H9 (cell line): Measurements from ENCODE around the gene CEP44. TPM values are rescaled to one million over a fixed set of nuclear protein-coding genes. Genes with fewer than 3 reads are reported as not detected.

Experiments
- DNase-seq: peaks from one replicate; pipeline ENCODE4 v3.0.0-alpha.2; 2017
- H2AFZ ChIP-seq: one replicate; pipeline ENCODE4 v1.6.1; 2013; ENCODE audit warnings: mild to moderate bottlenecking, low read length, control low read depth, moderate library complexity
- H2AK5ac ChIP-seq: 2 replicates; pipeline ENCODE4 v1.6.1; 2013; ENCODE audit warnings: low read length, control low read depth, mixed read lengths; ENCODE audit not compliant: insufficient read length
- H2BK120ac ChIP-seq: one replicate; pipeline ENCODE4 v1.6.1; 2013; ENCODE audit warnings: low read depth, mild to moderate bottlenecking, low read length, control low read depth, inconsistent platforms; ENCODE audit not compliant: poor library complexity, severe bottlenecking
- H2BK12ac ChIP-seq: 2 replicates; pipeline ENCODE4 v1.6.1; 2013; ENCODE audit warnings: low read length, control low read depth, mixed read lengths, low read depth; ENCODE audit not compliant: insufficient read length
- H2BK15ac ChIP-seq: 2 replicates; pipeline ENCODE4 v1.6.1; 2013; ENCODE audit warnings: low read depth, low read length, control low read depth
- H2BK20ac ChIP-seq: one replicate; pipeline ENCODE4 v1.6.1; 2013; ENCODE audit warnings: low read depth, mild to moderate bottlenecking, low read length, control low read depth, inconsistent platforms; ENCODE audit not compliant: poor library complexity, severe bottlenecking
- H2BK5ac ChIP-seq: 2 replicates; pipeline ENCODE4 v1.6.1; 2013; ENCODE audit warnings: low read length, control low read depth, mixed read lengths; ENCODE audit not compliant: insufficient read length
- H3K14ac ChIP-seq: 2 replicates; pipeline ENCODE4 v1.6.1; 2013; ENCODE audit warnings: low read length, control low read depth; ENCODE audit not compliant: insufficient read depth
- H3K18ac ChIP-seq: 2 replicates; pipeline ENCODE4 v1.6.1; 2013; ENCODE audit warnings: low read depth, mild to moderate bottlenecking, mixed read lengths, low read length, control low read depth; ENCODE audit not compliant: insufficient read length
- H3K23ac ChIP-seq: 2 replicates; pipeline ENCODE4 v1.6.1; 2013; ENCODE audit warnings: low read length, control low read depth, mixed read lengths, low read depth; ENCODE audit not compliant: insufficient read length
- H3K23me2 ChIP-seq: 2 replicates; pipeline ENCODE4 v1.6.1; 2013; ENCODE audit warnings: low read depth, mild to moderate bottlenecking, mixed read lengths, low read length, control low read depth; ENCODE audit not compliant: insufficient read length, poor library complexity, severe bottlenecking
- H3K27ac ChIP-seq: 2 replicates; pipeline ENCODE4 v1.5.1; 2013; ENCODE audit warnings: low read length, control low read depth, mixed read lengths, low read depth; ENCODE audit not compliant: insufficient read length
- H3K27me3 ChIP-seq: 2 replicates; pipeline ENCODE4 v1.6.1; 2013; ENCODE audit warnings: low read length, control low read depth, inconsistent platforms; ENCODE audit not compliant: insufficient read depth
- H3K4ac ChIP-seq: 2 replicates; pipeline ENCODE4 v1.6.1; 2013; ENCODE audit warnings: low read depth, mild to moderate bottlenecking, control low read depth, inconsistent platforms, low read length, moderate library complexity
- H3K4me1 ChIP-seq: 2 replicates; pipeline ENCODE4 v1.6.1; 2013; ENCODE audit warnings: low read length, control low read depth, inconsistent platforms; ENCODE audit not compliant: insufficient read depth
- H3K4me2 ChIP-seq: 2 replicates; pipeline ENCODE4 v1.6.1; 2013; ENCODE audit warnings: low read length, control low read depth, mixed read lengths; ENCODE audit not compliant: insufficient read length, insufficient read depth
- H3K56ac ChIP-seq: 2 replicates; pipeline ENCODE4 v1.6.1; 2013; ENCODE audit warnings: low read depth, mild to moderate bottlenecking, mixed read lengths, low read length, control low read depth; ENCODE audit not compliant: insufficient read length
- H3K79me1 ChIP-seq: 2 replicates; pipeline ENCODE4 v1.6.1; 2013; ENCODE audit warnings: low read depth, mild to moderate bottlenecking, moderate library complexity, low read length, control low read depth, inconsistent platforms; ENCODE audit not compliant: insufficient read depth, poor library complexity, severe bottlenecking
- H3K79me2 ChIP-seq: 2 replicates; pipeline ENCODE4 v1.6.1; 2013; ENCODE audit warnings: low read length, control low read depth, inconsistent platforms; ENCODE audit not compliant: insufficient read depth
- H3K9ac ChIP-seq: 2 replicates; pipeline ENCODE4 v1.6.1; 2013; ENCODE audit warnings: low read length, control low read depth, mixed read lengths; ENCODE audit not compliant: insufficient read length; ENCODE audit errors: extremely low read depth
- H3K9me3 ChIP-seq: one replicate; pipeline ENCODE4 v1.6.1; 2013; ENCODE audit warnings: low read depth, low read length, inconsistent platforms; ENCODE audit not compliant: control insufficient read depth
- H3T11ph ChIP-seq: one replicate; pipeline ENCODE4 v1.6.1; 2013; ENCODE audit warnings: mild to moderate bottlenecking, low read length, control low read depth, inconsistent platforms
- H4K20me1 ChIP-seq: one replicate; pipeline ENCODE4 v1.6.1; 2013; ENCODE audit not compliant: control insufficient read depth, insufficient read length, insufficient read depth
- H4K5ac ChIP-seq: 2 replicates; pipeline ENCODE4 v1.6.1; 2013; ENCODE audit warnings: low read depth, mild to moderate bottlenecking, mixed read lengths, low read length, control low read depth; ENCODE audit not compliant: insufficient read length
- H4K8ac ChIP-seq: replicated peaks from 2 replicates; pipeline ENCODE4 v1.6.1; 2013; ENCODE audit warnings: low read length, control low read depth, mixed read lengths, low read depth; ENCODE audit not compliant: insufficient read length
- H4K91ac ChIP-seq: 2 replicates; pipeline ENCODE4 v1.6.1; 2013; ENCODE audit warnings: low read depth, mild to moderate bottlenecking, moderate library complexity, mixed read lengths, low read length, control low read depth; ENCODE audit not compliant: insufficient read length
- H3K27ac Mint-ChIP-seq, 3 experiments: 2 replicates in 2 of 3; 3 replicates in 1 of 3; pipeline ENCODE4 v1.8.0; 2020 to 2021; ENCODE audit warnings: mixed read lengths in 3 of 3, mild to moderate bottlenecking in 1 of 3, moderate library complexity in 1 of 3
- H3K27me3 Mint-ChIP-seq: 2 replicates; pipeline ENCODE4 v1.8.0; 2021; ENCODE audit warnings: low read depth, mild to moderate bottlenecking, moderate library complexity, mixed read lengths
- H3K36me3 Mint-ChIP-seq, 3 experiments: 2 replicates in 2 of 3; 3 replicates in 1 of 3; pipeline ENCODE4 v1.8.0; 2020 to 2021; ENCODE audit warnings: low read depth in 3 of 3, mixed read lengths in 3 of 3; ENCODE audit not compliant: insufficient read depth in 1 of 3
- H3K4me1 Mint-ChIP-seq, 2 experiments: 2 replicates each; pipeline ENCODE4 v1.8.0; 2020; ENCODE audit warnings: mixed read lengths in 2 of 2
- H3K4me3 Mint-ChIP-seq, 2 experiments: 2 replicates in 1 of 2; 3 replicates in 1 of 2; pipeline ENCODE4 v1.8.0; 2020 to 2021; ENCODE audit warnings: mild to moderate bottlenecking in 2 of 2, mixed read lengths in 2 of 2, moderate library complexity in 1 of 2
- H3K9me3 Mint-ChIP-seq, 2 experiments: 2 replicates in 1 of 2; 3 replicates in 1 of 2; pipeline ENCODE4 v1.8.0; 2020; ENCODE audit warnings: mild to moderate bottlenecking in 2 of 2, mixed read lengths in 2 of 2, moderate library complexity in 1 of 2
- WGBS: extraction: QIAGEN DNeasy Blood & Tissue Kit; methylation state at CpG from one replicate; pipeline ENCODE4 v1.1.7; 2013; ENCODE audit warnings: missing lambda C conversion rate, low lambda C conversion rate, mixed read lengths; ENCODE audit not compliant: insufficient read length; ENCODE audit errors: extremely low coverage; 5-methylcytosine and 5-hydroxymethylcytosine counted together
- total RNA-seq: library from RNA; stranded (reverse); gene quantifications from 2 replicates; pipeline ENCODE4 v1.2.1, GENCODE V29; 2021
- TF ChIP-seq, protein P1 (sequence below): fragments of 200-600 bp; sonication (generic); conservative IDR thresholded peaks from 3 replicates; pipeline ENCODE4 v1.8.0; 2021; ENCODE audit warnings: antibody characterized with exemption, mild to moderate bottlenecking

Gene CEP44
- total RNA-seq, 1 experiment from 2014 or later: 16.5 TPM

DNA sequence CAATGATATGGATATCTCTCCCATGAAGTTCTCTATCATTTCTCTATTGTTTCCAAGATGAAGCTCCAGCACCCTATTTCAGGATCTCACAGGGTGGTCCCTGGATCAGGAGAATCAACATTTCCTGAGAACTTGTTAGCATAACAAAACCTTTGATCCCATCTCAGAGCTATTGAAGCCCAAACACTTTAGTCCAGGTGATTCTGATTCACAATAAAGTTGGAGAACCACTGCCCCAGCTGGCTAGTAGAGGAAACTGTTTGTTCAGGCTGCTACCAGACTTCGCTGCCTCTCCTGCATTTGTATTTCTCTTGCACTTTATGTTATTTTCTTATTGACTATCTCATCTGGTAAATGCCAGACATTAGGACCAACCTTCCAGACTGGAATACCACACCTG is 65.4 kb downstream of the CEP44 start:
- no CpG with 5 or more reads among the region's 1 CpG for WGBS

More for the DNA sequence above, 65.4 kb downstream of the CEP44 start:
- no peak overlapping the region for H3K23ac ChIP-seq
- H4K20me1 ChIP-seq: no peaks in the 10 kb centered on the region
- H3K79me2 ChIP-seq: no peaks in the 10 kb centered on the region
- no peaks in the 10 kb centered on the region; the same call in 1 of the 2 replicates for H3K27me3 Mint-ChIP-seq
- H3K4me3 Mint-ChIP-seq: no peak overlapping the region
- H2BK120ac ChIP-seq: no peak overlapping the region
- H3K9me3 Mint-ChIP-seq: peaks cover 13% of the 10 kb centered on the region in 2 experiments
- H3K23me2 ChIP-seq: no peaks in the 10 kb centered on the region
- H3K79me1 ChIP-seq: no peaks in the 10 kb centered on the region
- no peak overlapping the region for H3K18ac ChIP-seq
- no peak overlapping the region for H3K56ac ChIP-seq
- no peak overlapping the region for H3K9ac ChIP-seq
- no peak overlapping the region for H3T11ph ChIP-seq
- H2BK15ac ChIP-seq: no peak overlapping the region
- no peaks in the 10 kb centered on the region for H3K4me1 ChIP-seq
- no peak overlapping the region for H2AK5ac ChIP-seq
- no peak overlapping the region for H4K91ac ChIP-seq
- H3K9me3 ChIP-seq: no peaks in the 10 kb centered on the region
- peaks cover 13 to 19% of the 10 kb centered on the region in 2 experiments for H3K4me1 Mint-ChIP-seq
- no peak for DNase-seq
- H2BK5ac ChIP-seq: no peak overlapping the region
- no peak overlapping the region for H3K27ac Mint-ChIP-seq
- H3K14ac ChIP-seq: no peak overlapping the region
- H3K27ac ChIP-seq: no peak overlapping the region
- no peak overlapping the region for H2BK20ac ChIP-seq
- no peak overlapping the region for H4K5ac ChIP-seq
- no peak overlapping the region for H4K8ac ChIP-seq
- no peak overlapping the region for H3K4me2 ChIP-seq
- H2BK12ac ChIP-seq: no peak overlapping the region
- no peaks in the 10 kb centered on the region for H3K27me3 ChIP-seq
- TF ChIP-seq, protein P1, sequence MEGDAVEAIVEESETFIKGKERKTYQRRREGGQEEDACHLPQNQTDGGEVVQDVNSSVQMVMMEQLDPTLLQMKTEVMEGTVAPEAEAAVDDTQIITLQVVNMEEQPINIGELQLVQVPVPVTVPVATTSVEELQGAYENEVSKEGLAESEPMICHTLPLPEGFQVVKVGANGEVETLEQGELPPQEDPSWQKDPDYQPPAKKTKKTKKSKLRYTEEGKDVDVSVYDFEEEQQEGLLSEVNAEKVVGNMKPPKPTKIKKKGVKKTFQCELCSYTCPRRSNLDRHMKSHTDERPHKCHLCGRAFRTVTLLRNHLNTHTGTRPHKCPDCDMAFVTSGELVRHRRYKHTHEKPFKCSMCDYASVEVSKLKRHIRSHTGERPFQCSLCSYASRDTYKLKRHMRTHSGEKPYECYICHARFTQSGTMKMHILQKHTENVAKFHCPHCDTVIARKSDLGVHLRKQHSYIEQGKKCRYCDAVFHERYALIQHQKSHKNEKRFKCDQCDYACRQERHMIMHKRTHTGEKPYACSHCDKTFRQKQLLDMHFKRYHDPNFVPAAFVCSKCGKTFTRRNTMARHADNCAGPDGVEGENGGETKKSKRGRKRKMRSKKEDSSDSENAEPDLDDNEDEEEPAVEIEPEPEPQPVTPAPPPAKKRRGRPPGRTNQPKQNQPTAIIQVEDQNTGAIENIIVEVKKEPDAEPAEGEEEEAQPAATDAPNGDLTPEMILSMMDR: peak; percentile 38
- no peak overlapping the region for H2AFZ ChIP-seq
- H3K4ac ChIP-seq: no peak overlapping the region
- peaks cover 0 to 19% (median 9%) of the 10 kb centered on the region in 3 experiments; a peak in 6 of 7 replicates for H3K36me3 Mint-ChIP-seq
